ENCODE data around the gene BTN1A1.

DNA sequence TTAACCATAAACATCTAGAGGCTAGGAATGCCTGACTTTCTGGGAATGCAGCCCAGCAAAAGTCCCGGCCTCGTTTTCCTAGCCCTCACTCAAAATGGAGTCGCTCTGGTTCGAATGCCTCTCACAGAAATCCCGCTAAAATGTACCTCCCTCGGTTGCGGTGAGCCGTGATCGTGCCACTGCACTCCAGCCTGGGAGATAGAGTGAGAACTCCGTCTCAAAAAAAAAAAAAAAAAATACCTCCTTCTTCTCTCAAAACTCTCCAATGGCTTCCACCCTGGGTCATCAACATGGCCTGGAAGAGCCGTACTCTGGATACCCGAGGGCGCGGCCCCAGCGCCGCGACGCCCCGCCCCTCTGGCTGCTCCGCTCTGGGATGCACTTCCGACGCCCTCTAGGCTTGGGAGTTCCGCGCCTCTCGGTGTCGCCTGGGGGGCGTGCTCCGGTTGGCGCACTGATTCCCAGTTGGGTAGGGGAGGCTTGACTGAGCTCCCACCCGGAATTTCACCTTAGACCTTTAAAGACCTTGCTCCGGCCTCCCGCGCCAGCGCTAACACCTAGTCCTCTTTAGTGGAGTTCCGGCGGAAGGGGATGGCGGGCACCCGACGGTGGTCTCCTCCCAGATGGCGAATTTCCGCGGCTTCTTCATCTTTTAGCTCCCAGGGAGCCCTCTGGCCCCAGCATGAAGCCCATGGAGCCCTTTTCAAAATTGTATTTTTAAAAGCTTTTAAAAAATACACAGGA, 50.3 kb downstream of the BTN1A1 start:
- TF ChIP-seq CTCF (IDR thresholded peaks at IDR 0.05; ENCODE audit: low read depth, low read length, poor library complexity, severe bottlenecking) (no peak), EZH2phosphoT487 (IDR thresholded peaks at IDR 0.05; ENCODE audit: borderline replicate concordance, low read length) (no peak)

Data from DOHH2 (cell line).